HepG2 (cell line): ENCODE measurements around the gene LIM2. TPM values are rescaled to one million over a fixed set of nuclear protein-coding genes. Genes with fewer than 3 reads are reported as not detected.

Experiments used
- BCLAF1 ChIP-seq: fragments of 450-650 bp; IDR thresholded peaks from 2 replicates; pipeline ENCODE4 v1.6.1; 2017; ENCODE audit warnings: mild to moderate bottlenecking
- CAMTA2 ChIP-seq: sonication (generic); formaldehyde crosslinking; IDR thresholded peaks from 2 replicates; pipeline ENCODE4 v1.4.0; 2020; ENCODE audit warnings: mild to moderate bottlenecking, missing genetic modification reagents, borderline replicate concordance
- CEBPB ChIP-seq: IDR thresholded peaks from 2 replicates; pipeline ENCODE4 v1.6.1; 2011; ENCODE audit warnings: low read depth, low read length, improper control_type of control experiment, borderline replicate concordance
- DMAP1 ChIP-seq: IDR thresholded peaks from 2 replicates; pipeline ENCODE4 v1.6.1; 2016
- KDM3A ChIP-seq: IDR thresholded peaks from 2 replicates; pipeline ENCODE4 v1.6.1; 2018; ENCODE audit warnings: low read depth, missing compliant biosample characterization
- NKX3-1 ChIP-seq: sonication (generic); formaldehyde crosslinking; IDR thresholded peaks from 2 replicates; pipeline ENCODE4 v1.5.0; 2020; ENCODE audit warnings: missing genetic modification reagents
- PCBP2 ChIP-seq: fragments of 200-400 bp; formaldehyde crosslinking; optimal IDR thresholded peaks from 2 replicates; pipeline ENCODE3; 2018; ENCODE audit warnings: low read length, low read depth; ENCODE audit not compliant: poor library complexity, severe bottlenecking
- PHF20 ChIP-seq: sonication (generic); formaldehyde crosslinking; IDR thresholded peaks from 2 replicates; pipeline ENCODE4 v1.5.0; 2020; ENCODE audit warnings: mild to moderate bottlenecking, missing genetic modification reagents
- PHF5A ChIP-seq: IDR thresholded peaks from one replicate; pipeline ENCODE4 v1.6.1; 2018; ENCODE audit warnings: low read depth, missing genetic modification reagents; ENCODE audit not compliant: unreplicated experiment
- PRPF4 ChIP-seq: fragments of 200-400 bp; formaldehyde crosslinking; IDR thresholded peaks from 2 replicates; pipeline ENCODE4 v1.6.1; 2016; ENCODE audit warnings: low read length, low read depth; ENCODE audit not compliant: poor library complexity, severe bottlenecking
- SETDB1 ChIP-seq: sonication (generic); formaldehyde crosslinking; IDR thresholded peaks from 2 replicates; pipeline ENCODE4 v1.5.1; 2020; ENCODE audit warnings: missing genetic modification reagents, mild to moderate bottlenecking, borderline replicate concordance
- SMAD1 ChIP-seq: sonication (generic); formaldehyde crosslinking; IDR thresholded peaks from 2 replicates; pipeline ENCODE4 v1.4.0; 2020; ENCODE audit warnings: missing genetic modification reagents, low read depth, mild to moderate bottlenecking, borderline replicate concordance
- SMC3 ChIP-seq: IDR thresholded peaks from 2 replicates; pipeline ENCODE4 v1.6.1; 2011; ENCODE audit warnings: low read length, improper control_type of control experiment
- SNAPC4 ChIP-seq: sonication (generic); formaldehyde crosslinking; IDR thresholded peaks from 2 replicates; pipeline ENCODE4 v1.4.0; 2020; ENCODE audit warnings: mild to moderate bottlenecking, missing genetic modification reagents
- SNRNP70 ChIP-seq: fragments of 200-400 bp; formaldehyde crosslinking; IDR thresholded peaks from 2 replicates; pipeline ENCODE4 v1.6.1; 2017; ENCODE audit warnings: mild to moderate bottlenecking, low read depth, low read length, moderate library complexity
- ZBTB42 ChIP-seq: sonication (generic); formaldehyde crosslinking; IDR thresholded peaks from 2 replicates; pipeline ENCODE4 v1.5.0; 2020; ENCODE audit warnings: mild to moderate bottlenecking, missing genetic modification reagents
- ZNF20 ChIP-seq: sonication (generic); formaldehyde crosslinking; IDR thresholded peaks from 2 replicates; pipeline ENCODE4 v1.4.0; 2020; ENCODE audit warnings: mild to moderate bottlenecking, moderate library complexity, missing genetic modification reagents
- ZNF235 ChIP-seq: sonication (generic); formaldehyde crosslinking; IDR thresholded peaks from 2 replicates; pipeline ENCODE4 v1.8.1; 2023; ENCODE audit warnings: mild to moderate bottlenecking, missing genetic modification reagents, borderline replicate concordance
- ZNF432 ChIP-seq: sonication (generic); formaldehyde crosslinking; IDR thresholded peaks from 2 replicates; pipeline ENCODE4 v1.5.0; 2020; ENCODE audit warnings: missing genetic modification reagents, mild to moderate bottlenecking, borderline replicate concordance
- ZNF513 ChIP-seq: sonication (generic); formaldehyde crosslinking; conservative IDR thresholded peaks from 2 replicates; pipeline ENCODE4 v1.5.0; 2020; ENCODE audit warnings: missing genetic modification reagents
- polyA plus RNA-seq, 8 experiments: library from polyadenylated mRNA; depleted of rRNA in 3 of 8; stranded (reverse) in 7 of 8; unstranded in 1 of 8; fragments of >200 nt; fragmentation: Illumina TruSeq in 4 of 8; extraction: Trizol in 4 of 8; gene quantifications; 2 replicates each; pipeline versions ENCODE4 v1.2.1 to v1.2.3, GENCODE V29; 2011 to 2016; ENCODE audit warnings: low read depth in 4 of 8, missing spikeins in 1 of 8, mixed read lengths in 1 of 8; ENCODE audit not compliant: insufficient read depth in 1 of 8
- total RNA-seq, 5 experiments: library from RNA; depleted of rRNA; stranded (reverse); fragments of >200 nt; fragmentation: Illumina TruSeq; extraction: Trizol; gene quantifications; 2 replicates each; pipeline ENCODE4 v1.2.3, GENCODE V29; 2016; ENCODE audit warnings: low read depth in 1 of 5

Gene LIM2
- total and polyA plus RNA-seq, 2 of the 13 experiments (the other 11 are each of a cell fraction or from before 2014, with no cell fraction given): 1.3 TPM; not detected in 1

DNA sequence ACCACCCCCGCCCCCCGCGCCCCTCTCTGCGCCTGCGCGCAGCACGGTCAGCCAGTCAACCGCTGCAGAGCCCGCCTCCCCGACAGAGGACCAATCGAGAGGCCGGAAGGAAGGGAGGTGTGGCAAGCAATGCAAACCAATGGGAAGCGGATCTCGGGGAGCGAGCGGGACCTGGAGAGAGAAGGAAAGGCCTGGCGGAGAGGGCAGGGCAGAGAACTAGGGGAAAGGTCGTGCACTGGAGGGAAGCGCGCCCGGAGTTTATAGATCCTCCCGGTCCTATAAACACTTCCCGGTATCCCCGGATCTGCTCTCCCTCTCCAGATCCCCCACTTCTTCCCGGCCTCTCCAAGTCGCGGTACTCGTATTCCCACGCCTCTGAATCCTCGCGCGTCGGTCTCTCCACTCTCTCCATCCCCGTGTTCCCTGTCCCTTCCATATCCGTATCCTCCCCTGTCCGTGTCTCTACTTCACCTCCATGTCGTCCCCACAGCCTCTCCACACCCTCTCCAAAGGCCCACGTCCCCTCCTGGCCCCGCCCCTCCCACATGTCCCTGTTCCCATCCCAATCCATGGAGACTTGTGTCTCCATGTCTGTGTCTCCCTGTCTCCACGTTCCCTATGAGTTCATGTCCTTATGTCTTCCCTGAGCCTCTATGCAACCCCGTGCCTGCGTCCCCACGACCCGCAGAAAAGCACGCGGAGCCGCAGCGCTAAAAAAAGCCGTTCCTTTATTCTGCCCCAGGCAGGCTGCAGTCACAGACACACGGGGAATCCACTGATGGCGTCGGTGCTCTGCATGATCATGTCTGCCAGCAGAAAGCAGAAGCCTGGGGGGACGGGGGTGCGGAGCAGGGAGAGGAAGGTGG lies 21.2 kb downstream of the LIM2 start (continued):
- TF ChIP-seq SNAPC4 (peak; percentile 23; the same call in 1 of the 2 replicates), ZNF432 (CRISPR knock-in tag) (no peak), PRPF4 (no peak), ZNF235 (0 out of 2 replicates have a peak, but pooled peaks have one; percentile 67), CEBPB (peak; percentile 41; the same call in 1 of the 2 replicates), SETDB1 (no peak), PHF5A (CRISPR knock-in tag) (no peak), DMAP1 (peak; percentile 4; the same call in 1 of the 2 replicates), PHF20 (CRISPR knock-in tag) (no peak), BCLAF1 (no peak), NKX3-1 (CRISPR knock-in tag) (no peak), CAMTA2 (0 out of 2 replicates have a peak, but pooled peaks have one; percentile 88), SMC3 (no peak), SMAD1 (CRISPR knock-in tag) (no peak), ZBTB42 (no peak), SNRNP70 (no peak), ZNF513 (CRISPR knock-in tag) (no peak), PCBP2 (peak; percentile 79), KDM3A (CRISPR knock-in tag) (no peak), ZNF20 (CRISPR knock-in tag) (no peak; the same call in 1 of the 2 replicates)
